GM23338 (cell line): ENCODE results near the gene SYT6. TPM values are rescaled to one million over a fixed set of nuclear protein-coding genes. Genes with fewer than 3 reads are reported as not detected.

Experiments
- ATAC-seq: fragments of 200-7000 bp; cut with Tn5 transposase; 3 replicates; pipeline ENCODE4 v1.9.1; 2020
- DNase-seq: peaks from one replicate; pipeline ENCODE4 v3.0.0-alpha.2; 2015; ENCODE audit warnings: low spot score
- H2AFZ ChIP-seq: fragments of 200-600 bp; sonication (generic); 2 replicates; pipeline ENCODE4 v1.8.0; 2016; ENCODE audit warnings: antibody characterized with exemption, mild to moderate bottlenecking, moderate library complexity
- H3F3A ChIP-seq: fragments of 200-600 bp; sonication (generic); replicated peaks from 2 replicates; pipeline ENCODE4 v1.8.0; 2017; ENCODE audit warnings: antibody characterized with exemption, mixed run types, low read depth
- H3K27ac ChIP-seq: fragments of 200-600 bp; sonication (generic); 2 replicates; pipeline ENCODE4 v1.6.1; 2016; ENCODE audit warnings: low read depth
- H3K27me3 ChIP-seq: fragments of 200-600 bp; sonication (generic); 2 replicates; pipeline ENCODE4 v1.8.0; 2016; ENCODE audit warnings: mild to moderate bottlenecking, mixed run types, moderate library complexity; ENCODE audit not compliant: insufficient read depth
- H3K36me3 ChIP-seq: fragments of 200-600 bp; sonication (generic); 2 replicates; pipeline ENCODE4 v1.8.0; 2016; ENCODE audit warnings: mild to moderate bottlenecking; ENCODE audit not compliant: insufficient read depth
- H3K4me1 ChIP-seq: fragments of 200-600 bp; sonication (generic); 2 replicates; pipeline ENCODE4 v1.8.0; 2016; ENCODE audit warnings: mild to moderate bottlenecking, moderate library complexity; ENCODE audit not compliant: insufficient read depth
- H3K4me2 ChIP-seq: fragments of 200-600 bp; sonication (generic); 2 replicates; pipeline ENCODE4 v1.7.1; 2017; ENCODE audit warnings: mixed run types
- H3K4me3 ChIP-seq: fragments of 200-600 bp; sonication (generic); 2 replicates; pipeline ENCODE4 v1.6.1; 2016; ENCODE audit warnings: mixed run types
- H3K79me2 ChIP-seq: fragments of 200-600 bp; sonication (generic); replicated peaks from 2 replicates; pipeline ENCODE4 v1.8.0; 2017; ENCODE audit warnings: mild to moderate bottlenecking; ENCODE audit not compliant: insufficient read depth
- H3K9me2 ChIP-seq: fragments of 200-600 bp; sonication (generic); 2 replicates; pipeline ENCODE4 v1.8.0; 2017; ENCODE audit not compliant: insufficient read depth
- H4K20me1 ChIP-seq: fragments of 200-600 bp; sonication (generic); replicated peaks from 2 replicates; pipeline ENCODE4 v1.8.0; 2017; ENCODE audit warnings: mild to moderate bottlenecking; ENCODE audit not compliant: insufficient read depth
- H3K27ac Mint-ChIP-seq: 2 replicates; pipeline ENCODE4 v1.8.0; 2020; ENCODE audit warnings: inconsistent platforms, mild to moderate bottlenecking, moderate library complexity, mixed read lengths
- H3K27me3 Mint-ChIP-seq: 3 replicates; pipeline ENCODE4 v1.8.0; 2022; ENCODE audit warnings: low read depth, mild to moderate bottlenecking, moderate library complexity, mixed read lengths, inconsistent platforms; ENCODE audit not compliant: insufficient read depth, poor library complexity
- H3K36me3 Mint-ChIP-seq: 3 replicates; pipeline ENCODE4 v1.8.0; 2021; ENCODE audit warnings: low read depth, mild to moderate bottlenecking, inconsistent platforms, moderate library complexity, mixed read lengths
- H3K4me1 Mint-ChIP-seq: 3 replicates; pipeline ENCODE4 v1.8.0; 2020; ENCODE audit warnings: mild to moderate bottlenecking, inconsistent platforms, mixed read lengths
- H3K4me3 Mint-ChIP-seq: 3 replicates; pipeline ENCODE4 v1.8.0; 2021; ENCODE audit warnings: moderate library complexity, mild to moderate bottlenecking, inconsistent platforms, mixed read lengths
- H3K9me3 Mint-ChIP-seq: 3 replicates; pipeline ENCODE4 v1.8.0; 2020; ENCODE audit warnings: moderate library complexity, mild to moderate bottlenecking, inconsistent platforms, mixed read lengths
- CREB1 ChIP-seq: fragments of 250-450 bp; sonication (Bioruptor Pico); IDR thresholded peaks from 2 replicates; pipeline ENCODE4 v1.5.0; 2020; ENCODE audit warnings: low read depth, mild to moderate bottlenecking, moderate library complexity
- ETS1 ChIP-seq: IDR thresholded peaks from 2 replicates; pipeline ENCODE4 v1.6.1; 2016; ENCODE audit warnings: antibody characterized with exemption
- EZH2 ChIP-seq: fragments of 200-600 bp; sonication (generic); IDR thresholded peaks from one replicate; pipeline ENCODE4 v1.8.0; 2017; ENCODE audit warnings: antibody characterized with exemption, mild to moderate bottlenecking, low read depth; ENCODE audit not compliant: unreplicated experiment
- JUNB ChIP-seq: IDR thresholded peaks from one replicate; pipeline ENCODE4 v1.6.1; 2016; ENCODE audit warnings: antibody characterized with exemption; ENCODE audit not compliant: unreplicated experiment
- POLR2AphosphoS5 ChIP-seq: IDR thresholded peaks from 2 replicates; pipeline ENCODE4 v1.6.1; 2016; ENCODE audit warnings: antibody characterized with exemption, low read depth
- STAT1 ChIP-seq: IDR thresholded peaks from one replicate; pipeline ENCODE4 v1.6.1; 2016; ENCODE audit warnings: antibody characterized with exemption; ENCODE audit not compliant: unreplicated experiment
- polyA plus RNA-seq: library from polyadenylated mRNA; unstranded; fragments of >200 nt; fragmentation: Nextera tagmentation; extraction: Ambion mirVana; gene quantifications from 2 replicates; pipeline ENCODE4 v1.2.1, GENCODE V29; 2016
- total RNA-seq: library from RNA; depleted of rRNA; stranded (reverse); fragments of >200 nt; shearing (Covaris generic); gene quantifications from 2 replicates; pipeline ENCODE4 v1.2.3, GENCODE V29; 2014; rRNA removed

The SYT6 gene
- total and polyA plus RNA-seq, 2 experiments from 2014 or later: 31.2 to 42.6 TPM

- Histone ChIP-seq H4K20me1 (no peaks in the 10 kb centered on the region), H3K79me2 (no peaks in the 10 kb centered on the region), H3K27ac (peak overlapping the region; percentile 98), H3K36me3 (no peaks in the 10 kb centered on the region), H3K9me2 (peaks cover 48% of the 10 kb centered on the region), H3K4me1 (peaks cover 32% of the 10 kb centered on the region), H3F3A (peaks cover 21% of the 10 kb centered on the region), H3K27me3 (no peaks in the 10 kb centered on the region; the same call in 1 of the 2 replicates), H3K4me2 (no peak overlapping the region), H3K4me3 (no peak overlapping the region), H2AFZ (no peak overlapping the region)
- Mint-ChIP-seq H3K27ac (peak overlapping the region; percentile 14; the same call in 1 of the 2 replicates), H3K4me3 (no peak overlapping the region), H3K27me3 (peaks cover 7% of the 10 kb centered on the region), H3K9me3 (peaks cover 4% of the 10 kb centered on the region; the same call in 1 of the 3 replicates), H3K4me1 (peaks cover 44% of the 10 kb centered on the region), H3K36me3 (peaks cover 13% of the 10 kb centered on the region; the same call in 2 of the 3 replicates)
- TF ChIP-seq ETS1: no peak
- TF ChIP-seq STAT1: no peak
- TF ChIP-seq JUNB: no peak
- TF ChIP-seq POLR2AphosphoS5: no peak
- TF ChIP-seq CREB1 (CRISPR knock-in tag): no peak
- TF ChIP-seq EZH2: no peak
- ATAC-seq: no peak
- no peak for DNase-seq
These were observed 113.2 kb downstream of the SYT6 start for GRCh38 chr1:114040273-114041015.

Other genes starting within 250 kb of the SYT6 start
- gene AP4B1, start 249.1 kb downstream of the SYT6 start, total RNA-seq: 12.7 and 13.4 TPM in 2 replicates
- gene AP4B1, start 249.1 kb downstream of the SYT6 start, polyA plus RNA-seq: 4.4 and 7.5 TPM in 2 replicates
- gene DCLRE1B, start 248.5 kb downstream of the SYT6 start, total RNA-seq: 8.7 and 9.7 TPM in 2 replicates
- gene DCLRE1B, start 248.5 kb downstream of the SYT6 start, polyA plus RNA-seq: 6.3 and 6.9 TPM in 2 replicates
- 44.4 and 47.5 TPM in 2 replicates for gene HIPK1, start 224.5 kb downstream of the SYT6 start, total RNA-seq
- gene HIPK1, start 224.5 kb downstream of the SYT6 start, polyA plus RNA-seq: 13.6 and 14.3 TPM in 2 replicates
- gene OLFML3, start 174.4 kb downstream of the SYT6 start, total RNA-seq: 69.9 and 73.6 TPM in 2 replicates
- gene OLFML3, start 174.4 kb downstream of the SYT6 start, polyA plus RNA-seq: 42.8 and 44.7 TPM in 2 replicates